ENCODE data around the gene TSPAN9. TPM values are rescaled to one million over a fixed set of nuclear protein-coding genes. Genes with fewer than 3 reads are reported as not detected.

TSPAN9 gene
- polyA plus RNA-seq, 1 experiment = 67.0 TPM

- CTCF ChIA-PET = interaction anchor here (0.7 to 9.7 kb wide), 17 partner anchors 11 to 165 kb away, joined by 3 to 223 read pairs (median 5); no protein-coding TSS in a partner anchor
- TF ChIP-seq CTCF (IDR thresholded peaks at IDR 0.05; ENCODE audit: insufficient read depth, low read depth, low read length) = no peak
Measured at GRCh38 chr12:3134126-3134525, 56.9 kb downstream of the TSPAN9 start.

GRCh38 chr12:3134526-3135135 lies 57.5 kb downstream of the TSPAN9 start:
- POLR2A ChIA-PET = no interaction called here
- H3K4me3 ChIP-seq (ENCODE audit: low read depth, low read length) = no peak overlapping the region
- no peaks in the 10 kb centered on the region for H3K36me3 ChIP-seq (ENCODE audit: control insufficient read depth, insufficient read depth, low read length)
- DNase-seq (ENCODE audit: low read depth) = no peak
- H3K27me3 ChIP-seq (ENCODE audit: control insufficient read depth, insufficient read depth, low read length) = no peaks in the 10 kb centered on the region
- no peak for TF ChIP-seq CTCF (IDR thresholded peaks at IDR 0.05; ENCODE audit: insufficient read depth, low read depth, low read length)
- CTCF ChIA-PET = interaction anchor here (0.5 to 9.7 kb wide), 26 partner anchors 10 to 165 kb away, joined by 3 to 223 read pairs (median 6); no protein-coding TSS in a partner anchor

More at GRCh38 chr12:3134126-3134525, 56.9 kb downstream of the TSPAN9 start:
- H3K27me3 ChIP-seq (ENCODE audit: control insufficient read depth, insufficient read depth, low read length) = no peaks in the 10 kb centered on the region
- no peaks in the 10 kb centered on the region for H3K36me3 ChIP-seq (ENCODE audit: control insufficient read depth, insufficient read depth, low read length)
- H3K4me3 ChIP-seq (ENCODE audit: low read depth, low read length) = no peak overlapping the region
- POLR2A ChIA-PET = no interaction called here
- no peak for DNase-seq (ENCODE audit: low read depth)

GRCh38 chr12:3135522-3136461 lies 58.6 kb downstream of the TSPAN9 start:
- no peak for DNase-seq (ENCODE audit: low read depth)
- Histone ChIP-seq H3K27me3 (ENCODE audit: control insufficient read depth, insufficient read depth, low read length) (no peaks in the 10 kb centered on the region), H3K4me3 (ENCODE audit: low read depth, low read length) (no peak overlapping the region), H3K36me3 (ENCODE audit: control insufficient read depth, insufficient read depth, low read length) (no peaks in the 10 kb centered on the region)
- peak; percentile 74 for TF ChIP-seq CTCF (IDR thresholded peaks at IDR 0.05; ENCODE audit: insufficient read depth, low read depth, low read length)
- CTCF ChIA-PET = interaction anchor here (0.5 to 9.7 kb wide), 25 partner anchors 8 to 163 kb away, joined by 3 to 223 read pairs (median 5); no protein-coding TSS in a partner anchor
- POLR2A ChIA-PET = no interaction called here

- no peak overlapping the region for H3K4me3 ChIP-seq (ENCODE audit: low read depth, low read length)
- ChIA-PET POLR2A (interaction anchor here (0.7 kb wide), 1 partner anchor 32 kb away, joined by 3 read pairs; no protein-coding TSS in a partner anchor), CTCF (interaction anchor here (0.9 to 9.7 kb wide), 13 partner anchors 8 to 162 kb away, joined by 3 to 223 read pairs (median 5); no protein-coding TSS in a partner anchor)
- no peak for DNase-seq (ENCODE audit: low read depth)
- H3K27me3 ChIP-seq (ENCODE audit: control insufficient read depth, insufficient read depth, low read length) = no peaks in the 10 kb centered on the region
- H3K36me3 ChIP-seq (ENCODE audit: control insufficient read depth, insufficient read depth, low read length) = no peaks in the 10 kb centered on the region
- no peak for TF ChIP-seq CTCF (IDR thresholded peaks at IDR 0.05; ENCODE audit: insufficient read depth, low read depth, low read length)
Measured at GRCh38 chr12:3136641-3137267, 59.6 kb downstream of the TSPAN9 start.
